Activated CD4-positive, alpha-beta T cell treated with anti-CD3 and anti-CD28 coated beads, Interleukin-2, amount 50 U/mL, for 4 hours (primary cell): ENCODE results near the gene DRAXIN.

Experiments
- DNase-seq, 2 experiments: peaks; one replicate each; pipeline ENCODE4 v3.0.0-alpha.2; 2020

Gene DRAXIN

DNA sequence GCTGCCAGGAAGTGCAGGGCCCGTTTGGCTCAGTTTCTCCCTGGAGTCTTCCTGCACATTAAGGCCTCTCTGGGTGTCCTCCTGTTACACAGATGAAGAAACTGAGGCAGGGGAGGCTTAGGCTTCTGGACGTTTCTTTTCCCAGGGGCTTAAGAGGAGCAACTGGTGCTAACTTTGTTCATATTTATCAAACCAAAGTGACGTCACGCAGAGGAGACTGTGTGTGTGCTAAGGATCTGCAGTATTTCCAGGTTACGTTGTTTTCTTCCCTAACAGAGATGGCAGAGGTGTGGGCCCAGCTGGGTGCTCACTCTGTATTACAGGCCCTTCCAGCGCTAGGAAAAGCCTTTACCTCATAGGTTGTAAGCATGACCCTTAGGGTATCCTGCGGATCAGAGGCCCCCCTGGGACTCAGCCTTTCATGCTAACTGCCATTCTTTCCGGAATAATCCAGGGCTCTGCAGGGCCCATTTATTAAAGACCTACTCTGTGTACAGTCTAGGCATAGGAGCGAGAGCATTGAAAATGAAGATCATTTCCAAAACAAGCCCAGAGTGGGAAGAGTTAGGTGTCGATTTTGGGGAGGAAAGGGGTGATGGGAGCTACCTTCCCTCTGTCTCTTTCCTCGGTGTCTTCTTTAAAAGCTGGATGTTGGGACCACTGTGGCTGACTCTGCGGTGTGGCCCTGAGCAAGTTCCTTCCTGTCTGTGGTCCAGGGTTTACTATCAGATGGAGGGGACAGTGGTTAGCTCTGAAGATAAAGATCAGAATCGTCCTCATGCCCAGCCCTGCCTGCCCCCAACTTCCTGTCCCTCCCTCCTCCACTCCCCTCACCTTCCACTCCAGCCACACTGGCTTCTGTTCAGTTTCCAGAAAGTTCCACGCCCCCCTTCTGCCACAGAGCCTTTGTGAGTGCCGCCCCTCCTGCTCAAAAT lies 49.0 kb downstream of the DRAXIN start:
- no peak for DNase-seq

DNA sequence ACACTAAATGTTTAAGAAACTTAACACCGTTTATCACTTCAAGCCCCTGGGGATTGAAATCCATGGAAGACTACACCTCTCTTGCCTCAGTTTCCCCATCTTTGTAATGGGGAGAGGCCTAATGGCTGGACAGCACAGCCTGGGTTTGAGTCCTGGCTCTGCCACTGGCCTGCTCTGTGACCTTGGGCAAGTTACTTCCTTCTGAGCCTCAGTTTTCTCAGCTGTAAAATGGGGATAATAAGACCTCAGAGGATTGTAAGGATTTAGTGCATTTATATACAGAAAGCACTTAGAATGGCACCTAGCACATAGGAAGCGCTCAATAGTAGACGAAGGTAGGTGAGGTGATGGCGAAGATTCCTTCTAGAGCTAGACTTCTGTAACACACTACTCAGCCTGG lies 50.0 kb downstream of the DRAXIN start:
- no peak for DNase-seq

DNA sequence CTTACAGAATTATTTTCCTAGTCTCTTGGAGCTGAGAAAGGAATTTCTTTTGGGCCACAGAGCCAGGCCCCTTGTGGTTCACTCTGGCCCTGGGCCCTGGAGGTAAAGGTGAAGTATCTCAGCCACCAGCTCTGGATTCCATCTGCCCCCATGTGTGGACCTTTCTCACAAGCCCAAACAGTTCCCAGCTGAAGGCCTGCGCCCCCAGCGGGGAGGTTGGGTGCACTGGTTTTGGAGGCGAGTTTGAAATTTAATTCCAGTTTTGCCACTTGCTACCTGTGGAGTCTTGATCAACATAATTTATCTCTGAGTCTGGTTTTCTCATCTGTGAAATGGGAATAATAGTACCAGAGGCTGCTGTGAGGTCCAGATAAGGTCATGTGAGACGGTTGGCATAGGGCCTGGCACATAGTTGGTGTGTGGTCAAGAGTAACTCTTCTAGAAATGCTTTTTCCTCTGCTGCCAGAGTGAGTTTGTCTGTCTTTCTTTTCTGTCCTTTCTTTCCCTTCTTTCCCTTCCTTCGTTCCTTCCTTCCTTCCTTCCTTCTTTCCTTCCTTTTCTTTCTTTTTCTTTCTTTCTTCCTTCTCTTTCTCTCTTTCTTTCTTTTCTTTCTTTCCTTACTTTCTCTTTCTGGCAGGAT lies 50.5 kb downstream of the DRAXIN start:
- DNase-seq = no peak

DNA sequence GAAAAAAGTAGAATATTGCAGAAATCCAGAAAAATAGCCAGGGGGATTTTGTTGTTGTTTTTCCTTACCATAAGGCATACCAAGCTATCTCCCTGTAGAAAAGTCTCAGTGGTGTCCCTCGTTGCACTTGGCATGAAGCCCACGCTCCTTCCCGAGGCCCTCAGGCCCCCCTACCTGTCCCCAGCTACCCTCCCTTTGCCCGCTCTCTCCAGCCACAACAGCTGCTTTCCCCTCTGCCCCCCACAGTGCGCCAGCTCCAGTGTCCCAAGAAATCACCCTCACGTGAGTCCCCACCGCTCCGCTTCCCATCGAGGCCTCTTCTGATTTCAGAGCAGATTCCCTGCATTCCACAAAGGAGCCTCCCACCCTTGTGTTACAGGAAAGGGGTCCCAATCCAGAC lies 52.8 kb downstream of the DRAXIN start:
- DNase-seq = no peak

DNA sequence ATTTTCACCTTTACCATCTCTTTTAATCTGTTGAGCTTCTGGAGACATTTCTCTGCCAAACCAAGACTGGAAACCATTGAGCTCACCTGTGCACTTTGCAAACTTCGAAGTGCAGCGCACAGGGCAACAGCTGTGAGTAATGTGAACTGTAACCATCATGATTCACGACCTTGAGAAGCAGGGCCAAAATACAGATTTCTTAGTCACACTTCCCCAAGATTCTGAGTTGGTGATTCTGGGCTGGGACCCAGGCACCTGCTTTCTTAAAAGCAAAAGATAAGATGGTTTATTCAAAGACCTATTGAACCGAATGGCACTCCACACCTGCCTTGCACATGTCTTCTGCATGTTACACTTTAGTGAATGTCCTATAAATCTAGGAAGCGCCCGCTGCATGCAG lies 54.6 kb downstream of the DRAXIN start:
- no peak for DNase-seq

DNA sequence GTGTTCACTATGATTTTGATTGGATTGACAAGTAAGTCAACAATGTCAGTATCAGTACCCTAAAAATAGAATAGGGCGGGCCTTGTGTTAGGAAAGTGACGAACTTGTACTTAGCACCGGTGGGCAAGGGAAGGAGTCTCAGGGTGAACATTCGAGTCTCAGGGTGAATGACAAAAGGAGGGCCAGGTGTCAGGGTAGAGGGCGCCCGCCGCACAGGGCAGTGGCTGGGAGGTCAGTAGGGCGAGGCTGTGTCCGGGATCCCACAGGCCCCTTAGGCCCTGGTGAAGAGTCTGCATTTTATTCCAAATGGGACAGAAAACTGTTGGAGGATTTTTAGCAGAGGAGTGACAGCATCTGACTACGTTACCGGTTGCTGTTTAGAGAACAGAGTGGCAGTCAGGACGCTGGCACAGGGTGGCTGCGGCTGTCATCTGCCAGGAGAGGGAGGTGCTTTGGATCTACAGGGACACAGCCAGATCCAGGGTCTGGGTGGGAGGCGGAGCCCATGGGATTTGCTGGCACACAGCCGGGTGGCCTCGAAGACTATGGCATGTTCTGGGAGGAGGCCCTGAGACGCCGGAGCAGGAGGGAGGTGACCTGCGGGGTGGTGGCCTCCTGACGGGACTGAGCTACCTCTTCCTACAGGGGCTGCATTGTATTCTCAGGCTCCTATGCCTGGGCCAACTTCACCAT lies 55.4 kb downstream of the DRAXIN start:
- DNase-seq = no peak

DNA sequence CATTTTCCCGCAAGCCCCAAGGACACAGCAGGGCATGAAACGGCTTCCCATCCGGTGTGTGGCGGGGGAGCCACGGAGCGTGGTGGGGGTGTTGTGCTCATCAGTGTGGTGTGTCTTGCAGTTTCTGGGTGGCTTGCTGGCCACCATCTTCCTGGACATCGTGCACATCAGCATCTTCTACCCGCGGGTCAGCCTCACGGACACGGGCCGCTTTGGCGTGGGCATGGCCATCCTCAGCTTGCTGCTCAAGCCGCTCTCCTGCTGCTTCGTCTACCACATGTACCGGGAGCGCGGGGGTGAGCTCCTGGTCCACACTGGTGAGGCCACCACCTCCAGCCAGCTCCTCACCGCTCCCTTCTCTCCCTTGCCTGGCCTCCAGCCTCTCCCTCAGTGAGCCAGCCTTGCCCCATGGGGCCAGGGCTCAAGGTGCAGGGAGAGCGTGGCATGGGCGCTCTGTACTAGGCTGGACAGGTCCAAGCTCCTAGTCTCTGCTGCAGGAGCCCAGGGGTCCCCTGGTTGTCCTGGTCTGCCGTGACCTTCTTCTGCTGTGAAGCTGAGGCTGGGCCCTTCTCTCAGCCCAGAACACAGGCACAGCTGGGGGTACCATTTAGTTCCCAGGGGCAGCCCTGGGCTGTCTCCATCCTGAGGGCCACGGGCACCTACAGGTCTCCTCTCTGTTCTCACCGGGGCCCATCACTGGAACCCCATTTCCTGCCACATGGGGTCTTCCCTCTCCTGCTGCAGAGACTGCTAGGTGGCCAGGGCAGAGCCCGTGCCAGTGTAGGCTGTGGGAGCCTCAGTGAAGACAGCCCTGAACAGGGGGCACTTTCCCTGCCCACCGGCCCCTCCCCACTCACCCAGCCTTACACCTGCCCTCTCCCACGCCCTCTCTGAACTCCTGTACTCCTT lies 57.0 kb downstream of the DRAXIN start:
- DNase-seq = no peak

DNA sequence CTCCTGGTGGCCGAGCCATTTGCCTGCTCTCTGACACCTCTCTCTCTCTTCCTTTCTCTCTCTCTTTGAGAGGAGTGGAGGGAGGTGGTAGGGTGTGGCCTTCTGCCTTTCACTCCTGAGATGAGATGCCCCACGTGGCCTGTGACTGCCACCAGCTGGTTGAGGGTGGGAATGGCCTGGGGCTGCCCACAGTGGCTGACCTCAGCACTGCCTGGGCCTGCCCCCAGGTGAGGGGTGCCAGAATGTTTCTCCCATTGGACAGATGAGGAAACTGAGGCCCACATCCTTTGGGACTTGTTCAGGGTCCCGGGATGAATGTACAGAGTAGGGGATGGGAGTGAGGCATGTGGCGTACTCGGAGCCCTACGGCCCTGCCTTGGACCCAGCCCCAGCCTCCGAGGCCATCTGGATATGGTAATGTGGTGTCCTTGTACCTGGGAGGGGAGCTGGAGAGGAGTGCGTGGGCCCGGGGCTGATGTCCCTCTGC lies 57.7 kb downstream of the DRAXIN start:
- DNase-seq = peak; percentile 18 to 28

DNA sequence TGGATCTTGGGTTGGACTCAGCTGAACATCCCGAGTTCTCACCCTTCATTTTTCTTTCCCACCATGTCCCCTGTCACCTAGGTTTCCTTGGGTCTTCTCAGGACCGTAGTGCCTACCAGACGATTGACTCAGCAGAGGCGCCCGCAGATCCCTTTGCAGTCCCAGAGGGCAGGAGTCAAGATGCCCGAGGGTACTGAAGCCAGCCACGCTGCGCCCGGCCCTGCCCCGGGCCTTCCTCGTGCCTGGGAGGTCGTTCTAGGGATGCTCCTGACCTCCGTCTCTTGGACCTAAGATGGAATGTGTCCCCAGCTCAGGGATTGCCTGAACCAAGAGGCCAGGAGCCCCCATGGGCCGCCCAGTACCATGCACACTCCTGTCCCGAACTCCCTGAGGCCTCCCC lies 58.5 kb downstream of the DRAXIN start:
- DNase-seq = no peak

DNA sequence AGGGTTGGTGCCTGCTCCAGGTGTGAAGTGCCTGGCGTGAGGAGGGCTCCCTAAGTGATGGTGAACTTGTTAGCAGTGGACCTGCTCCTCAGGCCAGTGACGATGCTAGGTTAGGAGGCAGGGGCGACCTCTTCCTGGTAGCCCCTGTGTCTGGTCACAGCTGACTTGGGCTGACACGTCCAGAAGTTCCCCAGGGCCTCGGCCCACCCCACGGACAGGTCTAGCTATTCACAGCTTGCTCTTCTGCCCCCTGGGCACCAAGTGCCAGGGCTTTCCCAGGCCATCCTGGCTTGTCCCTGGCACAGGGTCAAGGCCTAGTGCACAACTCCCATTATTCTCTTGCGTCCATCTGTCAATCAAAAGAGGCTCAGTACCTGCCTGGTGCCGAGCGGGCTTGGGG lies 59.6 kb downstream of the DRAXIN start:
- no peak for DNase-seq

DNA sequence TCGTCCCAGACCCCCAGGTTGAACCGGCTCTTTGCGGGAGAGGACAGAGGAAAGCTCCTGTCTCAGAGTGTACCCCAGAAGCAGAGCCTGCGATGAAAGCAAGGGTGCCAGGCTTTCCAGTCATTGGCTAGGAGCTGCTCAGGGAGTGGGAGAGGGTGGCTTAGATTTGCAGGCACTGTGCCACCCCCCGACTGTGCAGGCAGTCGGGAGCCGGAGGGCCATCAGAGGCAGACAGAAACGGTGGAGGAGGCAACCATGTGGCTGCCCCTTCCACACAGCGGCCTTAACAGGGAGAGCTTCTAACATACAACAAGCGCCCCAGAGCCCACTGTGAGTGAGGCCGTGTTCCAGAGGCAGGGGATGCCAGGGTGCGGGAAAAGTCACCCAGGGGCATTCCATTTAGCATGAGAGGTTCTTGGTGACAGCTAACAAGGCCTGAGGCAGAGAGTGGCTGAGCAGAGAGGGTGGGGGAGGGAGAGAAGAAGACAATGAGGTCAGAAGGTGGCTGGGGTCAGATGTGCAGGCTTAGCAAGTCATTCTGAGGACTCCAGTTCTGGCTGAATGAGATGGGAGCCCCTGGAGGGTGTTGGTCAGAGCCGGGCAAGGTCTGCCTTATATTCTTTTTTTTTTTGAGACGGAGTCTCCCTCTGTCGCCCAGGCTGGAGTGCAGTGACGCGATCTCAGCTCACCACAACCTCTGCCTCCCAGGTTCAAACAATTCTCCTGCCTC lies 61.0 kb downstream of the DRAXIN start:
- DNase-seq = no peak

DNA sequence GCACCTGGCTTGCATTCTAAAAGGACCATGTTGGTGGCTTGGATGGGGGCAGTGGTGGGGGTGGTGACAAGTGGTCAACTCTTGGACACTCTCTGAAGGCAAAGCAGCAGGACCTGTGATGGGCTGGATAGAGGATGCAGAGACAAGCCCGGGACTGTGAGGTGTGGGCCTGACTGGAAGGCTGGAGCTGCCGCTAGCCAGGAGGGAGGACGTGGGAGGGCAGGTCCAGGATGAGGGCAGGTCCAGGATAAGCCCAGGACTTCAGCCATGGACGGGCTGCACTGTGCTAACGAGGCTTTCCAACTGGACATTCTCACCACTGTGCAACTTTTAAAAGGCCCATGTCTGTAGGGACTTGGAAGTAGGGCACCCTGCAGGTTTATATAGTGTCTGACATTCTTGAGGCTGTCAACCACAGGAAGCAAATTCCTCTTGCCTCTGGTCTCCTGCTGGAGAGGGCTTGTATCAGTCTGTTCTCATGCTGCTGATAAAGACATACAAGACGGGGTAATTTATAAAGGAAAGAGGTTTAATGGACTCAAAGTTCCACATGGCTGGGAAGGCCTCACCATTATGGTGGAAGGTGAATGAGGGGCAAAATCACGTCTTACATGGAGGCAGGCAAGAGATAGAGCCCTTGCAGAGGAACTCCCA lies 62.2 kb downstream of the DRAXIN start:
- DNase-seq = no peak

DNA sequence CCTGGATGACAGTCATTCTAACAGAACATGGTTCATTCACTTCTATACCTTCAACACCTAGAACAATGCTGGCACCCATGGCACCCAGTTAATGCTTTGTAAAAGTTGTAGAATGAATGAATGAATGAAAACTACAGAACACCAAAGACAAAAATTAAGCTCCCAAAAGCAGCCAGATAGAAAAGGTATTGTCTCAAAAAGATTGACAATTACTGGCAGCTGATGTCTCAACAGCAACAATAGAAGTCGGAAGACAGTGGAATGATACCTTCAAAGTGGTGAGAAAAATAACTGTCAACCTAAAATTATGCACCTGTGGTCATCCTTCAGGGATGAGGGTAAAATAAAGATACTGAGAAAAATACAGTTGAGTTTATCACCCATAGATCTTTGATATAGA lies 65.5 kb downstream of the DRAXIN start:
- no peak for DNase-seq

DNA sequence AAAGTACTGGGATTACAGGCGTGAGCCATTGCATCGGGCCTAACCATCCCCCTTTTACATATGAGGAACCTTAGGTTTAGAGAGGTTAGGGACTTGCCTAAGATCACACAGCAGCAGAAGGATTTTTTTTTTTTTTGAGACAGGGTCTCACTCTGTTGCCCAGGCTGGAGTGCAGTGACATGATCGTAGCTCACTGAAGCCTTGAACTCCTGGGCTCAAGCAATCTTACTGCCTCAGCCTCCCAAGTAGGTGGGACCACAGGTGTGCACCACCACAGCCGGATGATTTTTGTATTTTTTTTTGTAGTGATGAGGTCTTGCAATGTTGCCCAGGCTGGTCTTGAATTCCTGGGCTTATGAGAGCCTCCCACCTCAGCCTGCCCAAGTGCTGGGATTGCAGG lies 68.3 kb downstream of the DRAXIN start:
- DNase-seq = no peak

DNA sequence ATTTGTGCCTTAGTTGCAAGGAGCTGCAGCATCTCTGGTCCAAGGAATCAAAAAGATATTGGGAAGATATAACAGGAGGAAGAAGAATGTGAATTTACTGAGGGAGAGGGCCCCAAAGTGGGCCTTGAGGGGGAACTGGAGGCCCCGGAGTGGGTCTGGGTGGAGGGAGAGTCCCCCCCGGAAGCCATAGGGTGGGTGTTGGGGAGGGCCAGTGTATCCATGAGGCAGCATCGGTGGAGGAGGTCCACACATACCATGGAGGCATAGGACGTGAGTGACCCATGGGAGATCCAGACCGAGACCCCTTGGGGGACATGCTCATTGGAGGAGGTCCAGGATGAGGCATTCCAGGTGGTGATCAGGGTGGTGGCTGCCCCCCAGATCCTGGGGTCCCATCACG lies 69.8 kb downstream of the DRAXIN start:
- DNase-seq = no peak

DNA sequence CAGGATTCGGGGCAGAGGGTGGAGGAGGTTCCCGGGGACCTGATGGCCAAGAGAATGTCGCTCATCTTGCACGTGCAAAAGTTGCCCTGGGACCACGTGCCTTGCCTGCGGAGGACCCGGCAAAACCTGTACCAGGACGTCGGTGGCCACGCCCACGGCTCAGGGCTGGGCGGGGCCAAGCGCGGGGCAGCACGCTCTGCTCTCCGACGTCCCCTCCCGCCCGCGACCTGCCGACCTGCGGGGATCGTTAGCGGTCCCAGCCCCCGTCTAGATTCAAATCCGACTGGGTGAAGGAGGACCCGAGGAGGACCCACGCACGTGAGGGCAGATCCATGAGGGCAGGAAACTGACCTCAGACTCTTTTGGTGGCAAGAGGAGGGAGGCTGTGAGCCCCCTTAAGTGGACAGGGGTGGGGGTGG lies 70.5 kb downstream of the DRAXIN start, which contains the start of gene C1orf167:
C1orf167 (plus strand) TSS at position 206 of the 419 bp plus-strand sequence. CDS start 2,208 bp downstream, outside the sequence.
- DNase-seq = no peak

DNA sequence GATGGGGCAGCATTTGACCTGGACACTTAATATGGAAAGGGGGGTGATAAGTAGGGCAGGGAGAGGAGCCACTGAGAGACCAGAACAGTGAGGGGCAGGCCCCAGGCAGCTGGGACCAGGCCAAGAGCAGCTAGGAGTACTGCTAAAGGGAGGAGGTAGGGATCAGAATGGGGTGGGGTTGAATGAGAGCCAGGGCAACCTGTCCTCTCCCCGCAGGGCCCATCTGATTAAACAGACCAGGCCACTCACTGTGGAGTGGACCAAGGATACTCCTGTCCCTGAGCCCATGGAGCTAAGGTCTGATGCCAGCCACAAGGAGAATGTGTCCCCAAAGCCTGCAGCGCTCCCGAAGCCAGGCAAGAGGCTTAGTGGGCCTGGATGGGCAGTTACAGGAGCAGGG lies 72.6 kb downstream of the DRAXIN start:
- no peak for DNase-seq

DNA sequence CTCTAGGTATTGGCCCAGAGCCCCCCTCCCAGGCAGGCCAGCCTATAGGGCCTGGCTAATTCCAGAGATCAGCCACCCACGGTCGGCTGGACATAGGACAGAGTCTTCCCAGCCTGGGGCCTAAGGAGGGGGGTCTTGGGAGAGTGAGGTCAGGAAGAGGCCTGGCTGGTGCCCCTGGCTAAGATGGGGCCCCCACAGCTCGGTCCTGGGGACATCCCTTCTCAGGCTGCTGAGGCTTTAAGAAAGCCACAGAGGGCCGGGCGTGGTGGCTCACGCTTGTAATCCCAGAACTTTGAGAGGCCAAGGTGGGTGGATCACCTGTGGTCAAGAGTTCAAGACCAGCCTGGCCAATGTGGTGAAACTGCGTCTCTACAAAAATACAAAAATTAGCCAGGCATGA lies 73.0 kb downstream of the DRAXIN start:
- no peak for DNase-seq

DNA sequence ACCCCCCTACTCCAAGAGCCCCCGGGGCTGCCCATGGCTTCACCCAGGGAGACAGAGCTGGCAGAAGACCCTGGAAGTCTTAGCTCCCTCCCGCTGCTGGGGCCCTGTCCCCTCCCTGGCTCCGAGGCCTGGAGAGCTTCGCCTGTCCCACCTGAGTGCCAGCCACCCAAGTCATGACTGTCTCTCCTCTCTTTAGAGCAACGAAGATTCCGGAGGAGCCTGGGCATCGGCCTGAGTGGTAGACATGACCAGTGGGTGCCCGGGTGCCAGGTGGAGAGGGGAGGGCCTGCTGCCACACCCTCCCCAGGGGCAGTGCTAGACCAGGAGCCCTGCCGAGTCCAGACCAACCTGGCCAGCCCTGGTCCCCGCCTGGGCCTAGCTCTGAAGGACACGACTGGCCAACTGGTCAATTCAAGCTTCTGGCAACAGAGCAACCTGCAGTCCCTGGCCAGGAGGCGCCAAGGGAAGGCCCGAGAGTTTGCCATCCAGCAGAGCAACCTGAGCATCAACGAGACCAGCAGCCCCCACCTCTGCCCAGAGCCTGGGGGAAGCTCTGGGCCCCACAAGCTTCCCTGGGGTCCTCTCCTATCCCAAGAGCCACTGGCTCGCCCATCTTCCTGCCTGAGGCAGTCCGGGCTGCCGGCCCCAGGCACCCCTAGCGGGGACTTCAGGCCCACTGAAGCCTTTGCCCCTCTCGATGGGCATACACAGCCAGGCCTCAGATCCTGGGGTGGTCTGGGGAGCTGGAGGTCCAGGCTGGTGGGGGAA lies 74.3 kb downstream of the DRAXIN start:
- DNase-seq = no peak

DNA sequence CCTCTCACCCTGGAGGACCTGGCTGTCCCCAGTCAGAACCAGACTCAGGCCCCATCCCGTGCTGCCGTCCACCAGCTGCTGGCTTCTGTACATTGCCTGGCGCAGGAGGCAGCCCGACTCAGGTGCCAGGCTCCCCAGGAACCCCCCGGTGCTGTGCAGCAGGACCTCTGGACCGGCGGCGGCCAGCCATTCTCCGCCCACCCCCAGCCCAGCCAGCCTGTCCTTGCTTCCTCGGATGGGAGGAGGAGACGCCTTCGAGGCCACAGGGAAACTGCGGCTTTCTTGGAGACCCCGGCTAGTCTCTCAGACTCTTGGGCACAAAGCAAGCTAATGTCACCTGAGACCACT lies 74.9 kb downstream of the DRAXIN start:
- no peak for DNase-seq
